GM23248 (cell line): Measurements from ENCODE around the gene C6orf15. TPM values are rescaled to one million over a fixed set of nuclear protein-coding genes. Genes with fewer than 3 reads are reported as not detected.

Experiments used
- DNase-seq: peaks from one replicate; pipeline ENCODE4 v3.0.0-alpha.2; 2015
- H2AFZ ChIP-seq: fragments of 200-600 bp; sonication (generic); 2 replicates; pipeline ENCODE4 v1.6.1; 2016; ENCODE audit warnings: antibody characterized with exemption
- H3F3A ChIP-seq: fragments of 200-600 bp; sonication (generic); 2 replicates; pipeline ENCODE4 v1.6.1; 2016; ENCODE audit warnings: mild to moderate bottlenecking, antibody characterized with exemption, mixed run types; ENCODE audit not compliant: insufficient read depth
- H3K27ac ChIP-seq: fragments of 200-600 bp; sonication (generic); 2 replicates; pipeline ENCODE4 v1.5.1; 2016; ENCODE audit warnings: mild to moderate bottlenecking
- H3K27me3 ChIP-seq: fragments of 200-600 bp; sonication (generic); replicated peaks from 2 replicates; pipeline ENCODE4 v1.6.1; 2016; ENCODE audit warnings: mild to moderate bottlenecking; ENCODE audit not compliant: insufficient read depth
- H3K36me3 ChIP-seq: fragments of 200-600 bp; sonication (generic); 2 replicates; pipeline ENCODE4 v1.6.1; 2016; ENCODE audit warnings: low read depth, mild to moderate bottlenecking
- H3K4me1 ChIP-seq: fragments of 200-600 bp; sonication (generic); 2 replicates; pipeline ENCODE4 v1.6.1; 2016; ENCODE audit warnings: mild to moderate bottlenecking; ENCODE audit not compliant: insufficient read depth
- H3K4me2 ChIP-seq: fragments of 200-600 bp; sonication (generic); one replicate; pipeline ENCODE4 v1.6.1; 2016; ENCODE audit warnings: mild to moderate bottlenecking; ENCODE audit not compliant: unreplicated experiment
- H3K4me3 ChIP-seq: fragments of 200-600 bp; sonication (generic); 2 replicates; pipeline ENCODE4 v1.5.1; 2016; ENCODE audit warnings: mild to moderate bottlenecking
- H3K79me2 ChIP-seq: fragments of 200-600 bp; sonication (generic); 2 replicates; pipeline ENCODE4 v1.6.1; 2016; ENCODE audit warnings: mild to moderate bottlenecking; ENCODE audit not compliant: insufficient read depth
- H3K9ac ChIP-seq: fragments of 200-600 bp; sonication (generic); 2 replicates; pipeline ENCODE4 v1.6.1; 2016; ENCODE audit warnings: mild to moderate bottlenecking
- H3K9me2 ChIP-seq: fragments of 200-600 bp; sonication (generic); 2 replicates; pipeline ENCODE4 v1.6.1; 2016; ENCODE audit warnings: mixed run types, mild to moderate bottlenecking, moderate library complexity; ENCODE audit not compliant: insufficient read depth
- H3K9me3 ChIP-seq: fragments of 200-600 bp; sonication (generic); one replicate; pipeline ENCODE4 v1.6.1; 2017; ENCODE audit warnings: low read depth
- H4K20me1 ChIP-seq: fragments of 200-600 bp; sonication (generic); 2 replicates; pipeline ENCODE4 v1.6.0; 2016; ENCODE audit not compliant: insufficient read depth
- EZH2 ChIP-seq: fragments of 200-600 bp; sonication (generic); IDR thresholded peaks from 2 replicates; pipeline ENCODE4 v1.6.1; 2018; ENCODE audit warnings: antibody characterized with exemption, mild to moderate bottlenecking; ENCODE audit not compliant: insufficient read depth, poor library complexity, severe bottlenecking
- EZH2phosphoT487 ChIP-seq: fragments of 200-600 bp; sonication (generic); IDR thresholded peaks from 2 replicates; pipeline ENCODE4 v1.6.1; 2018; ENCODE audit warnings: antibody characterized with exemption, moderate library complexity, mild to moderate bottlenecking, low read depth; ENCODE audit not compliant: insufficient read depth
- WGBS, 2 experiments: methylation state at CpG; one replicate each; pipeline ENCODE4 v1.1.6; 2015 to 2017; ENCODE audit warnings: low lambda C conversion rate in 2 of 2, low coverage in 1 of 2; ENCODE audit errors: missing lambda C conversion rate in 2 of 2; 5-methylcytosine and 5-hydroxymethylcytosine counted together
- in situ Hi-C: fragments of 300-500 bp; cut with MboI; formaldehyde crosslinking; loops from 2 replicates; pipeline ENCODE4 v1.15.0; 2020
- polyA plus RNA-seq: library from polyadenylated mRNA; unstranded; fragments of >200 nt; fragmentation: Nextera tagmentation; extraction: Ambion mirVana; gene quantifications from 2 replicates; pipeline ENCODE4 v1.2.1, GENCODE V29; 2016
- total RNA-seq: library from RNA; depleted of rRNA; stranded (reverse); fragments of >200 nt; shearing (Covaris generic); gene quantifications from 2 replicates; pipeline ENCODE4 v1.2.3, GENCODE V29; 2014

C6orf15 gene
- total and polyA plus RNA-seq, 2 experiments from 2014 or later, result not detected

GRCh38 chr6:31110825-31111582, 1.4 kb downstream of the C6orf15 start:
- WGBS, 2 experiments, result 71 to 72% methylated on average over 10 to 11 of the region's 11 CpGs
- in situ Hi-C loops, result no loop called here

GRCh38 chr6:31107052-31107451, 5.3 kb downstream of the C6orf15 start:
- no peaks in the 10 kb centered on the region for H3K79me2 ChIP-seq
- TF ChIP-seq EZH2phosphoT487, result no peak
- TF ChIP-seq EZH2, result no peak
- no peak for DNase-seq
- in situ Hi-C loops, result no loop called here
- WGBS, 2 experiments, result 17 to 19% methylated on average over 4 of the region's 4 CpGs
- H3K9me2 ChIP-seq, result no peaks in the 10 kb centered on the region
- H3K36me3 ChIP-seq, result no peaks in the 10 kb centered on the region
- H3K4me1 ChIP-seq, result no peaks in the 10 kb centered on the region
- H3F3A ChIP-seq, result no peaks in the 10 kb centered on the region
- no peak overlapping the region for H3K27ac ChIP-seq
- no peaks in the 10 kb centered on the region for H3K9me3 ChIP-seq
- no peak overlapping the region for H3K9ac ChIP-seq
- H3K4me2 ChIP-seq, result no peak overlapping the region
- H3K27me3 ChIP-seq, result peaks cover 13% of the 10 kb centered on the region; the same call in 1 of the 2 replicates
- H2AFZ ChIP-seq, result no peak overlapping the region
- no peaks in the 10 kb centered on the region for H4K20me1 ChIP-seq
- no peak overlapping the region for H3K4me3 ChIP-seq

More at GRCh38 chr6:31110825-31111582, 1.4 kb downstream of the C6orf15 start:
- Histone ChIP-seq H3K4me3 (no peak overlapping the region), H4K20me1 (no peaks in the 10 kb centered on the region), H3F3A (peaks cover 20% of the 10 kb centered on the region), H2AFZ (no peak overlapping the region), H3K4me2 (no peak overlapping the region), H3K27ac (no peak overlapping the region), H3K9me3 (no peaks in the 10 kb centered on the region), H3K79me2 (no peaks in the 10 kb centered on the region), H3K27me3 (peaks cover 13% of the 10 kb centered on the region; the same call in 1 of the 2 replicates), H3K9me2 (no peaks in the 10 kb centered on the region), H3K36me3 (no peaks in the 10 kb centered on the region), H3K4me1 (peaks cover 28% of the 10 kb centered on the region), H3K9ac (no peak overlapping the region)
- no peak for DNase-seq
- TF ChIP-seq EZH2, result no peak
- no peak for TF ChIP-seq EZH2phosphoT487

GRCh38 chr6:31103136-31103535, 9.2 kb downstream of the C6orf15 start:
- in situ Hi-C loops, result no loop called here
- 82 to 95% methylated on average over 2 of the region's 2 CpGs for WGBS, 2 experiments
- no peak for DNase-seq
- Histone ChIP-seq H3K79me2 (no peaks in the 10 kb centered on the region), H3K4me1 (no peaks in the 10 kb centered on the region), H3F3A (no peaks in the 10 kb centered on the region), H3K4me3 (no peak overlapping the region), H3K27ac (no peak overlapping the region), H3K9me2 (no peaks in the 10 kb centered on the region), H3K9me3 (no peaks in the 10 kb centered on the region), H3K4me2 (no peak overlapping the region), H4K20me1 (no peaks in the 10 kb centered on the region), H3K36me3 (no peaks in the 10 kb centered on the region), H3K9ac (no peak overlapping the region), H3K27me3 (no peaks in the 10 kb centered on the region), H2AFZ (no peak overlapping the region)
- TF ChIP-seq EZH2phosphoT487, result no peak
- TF ChIP-seq EZH2, result no peak

GRCh38 chr6:31098449-31098938, 13.9 kb downstream of the C6orf15 start:
- DNase-seq, result no peak
- Histone ChIP-seq H3K36me3 (no peaks in the 10 kb centered on the region), H4K20me1 (no peaks in the 10 kb centered on the region), H3K79me2 (no peaks in the 10 kb centered on the region), H3K4me2 (no peak overlapping the region), H3K9ac (no peak overlapping the region), H3K9me3 (no peaks in the 10 kb centered on the region), H3K27me3 (no peaks in the 10 kb centered on the region), H3F3A (no peaks in the 10 kb centered on the region), H3K4me1 (peaks cover 4% of the 10 kb centered on the region; the same call in 1 of the 2 replicates), H3K9me2 (no peaks in the 10 kb centered on the region), H3K4me3 (no peak overlapping the region), H3K27ac (no peak overlapping the region), H2AFZ (no peak overlapping the region)
- in situ Hi-C loops, result loop anchor here (25.0 kb wide), 1 partner anchor 361 kb away; the partner anchor contains the start of genes FLOT1 and IER3
- WGBS, 2 experiments, result 71% methylated on average over 4 of the region's 4 CpGs
- TF ChIP-seq EZH2phosphoT487, result no peak
- TF ChIP-seq EZH2, result no peak
